Caco-2 (cell line): ENCODE measurements around the gene EMC9. TPM values are rescaled to one million over a fixed set of nuclear protein-coding genes. Genes with fewer than 3 reads are reported as not detected.

Source experiments
- BruUV-seq: library from RNA; stranded (reverse); fragments of 400-500 nt; replicated peaks from 2 replicates; lab custom pipeline; 2021; lab: Mats Ljungman, UMichigan
- CTCF ChIA-PET: fragments of 300-600 bp; sonication (Branson Sonifier 250); formaldehyde crosslinking; loops from one replicate; lab custom pipeline; 2022; ENCODE audit warnings: antibody characterized with exemption; lab: Charles Lee
- POLR2A ChIA-PET: fragments of 300-600 bp; sonication (Branson Sonifier 250); formaldehyde crosslinking; loops from one replicate; lab custom pipeline; 2022; ENCODE audit warnings: antibody characterized with exemption; lab: Charles Lee
- DNase-seq, 2 experiments: peaks; one replicate each; pipeline versions ENCODE4 v3.0.0 to v3.0.0-alpha.2; 2020 to 2022
- H3K27me3 ChIP-seq: replicated peaks from 2 replicates; pipeline ENCODE4 v1.6.0; 2011; ENCODE audit warnings: low read length; ENCODE audit not compliant: control insufficient read depth, insufficient read depth
- H3K36me3 ChIP-seq: 2 replicates; pipeline ENCODE4 v1.5.1; 2011; ENCODE audit warnings: low read length; ENCODE audit not compliant: control insufficient read depth, insufficient read depth
- H3K4me1 ChIP-seq: fragments of 250-450 bp; sonication (Bioruptor Pico); 2 replicates; pipeline ENCODE4 v1.5.1; 2020; ENCODE audit warnings: mild to moderate bottlenecking
- H3K4me3 ChIP-seq: 2 replicates; pipeline ENCODE4 v1.5.1; 2011; ENCODE audit warnings: low read depth, mild to moderate bottlenecking, control low read depth, low read length
- H3K9me3 ChIP-seq: fragments of 250-450 bp; sonication (Bioruptor Pico); 2 replicates; pipeline ENCODE4 v1.5.1; 2020; ENCODE audit warnings: mild to moderate bottlenecking, moderate library complexity
- H3K27ac Mint-ChIP-seq: one replicate; pipeline ENCODE4 v1.8.0; 2022; ENCODE audit warnings: mixed read lengths; ENCODE audit not compliant: unreplicated experiment
- H3K27me3 Mint-ChIP-seq: one replicate; pipeline ENCODE4 v1.8.0; 2022; ENCODE audit warnings: mixed read lengths; ENCODE audit not compliant: insufficient read depth, unreplicated experiment
- H3K36me3 Mint-ChIP-seq: one replicate; pipeline ENCODE4 v1.8.0; 2022; ENCODE audit warnings: mild to moderate bottlenecking, mixed read lengths; ENCODE audit not compliant: insufficient read depth, unreplicated experiment
- H3K4me1 Mint-ChIP-seq: one replicate; pipeline ENCODE4 v1.8.0; 2022; ENCODE audit warnings: low read depth, mixed read lengths; ENCODE audit not compliant: unreplicated experiment
- H3K4me3 Mint-ChIP-seq: one replicate; pipeline ENCODE4 v1.8.0; 2022; ENCODE audit warnings: mild to moderate bottlenecking, moderate library complexity, mixed read lengths; ENCODE audit not compliant: unreplicated experiment
- H3K9me3 Mint-ChIP-seq: one replicate; pipeline ENCODE4 v1.8.0; 2022; ENCODE audit warnings: mixed read lengths; ENCODE audit not compliant: unreplicated experiment
- CTCF ChIP-seq, 2 experiments: fragments of 200-600 bp in 1 of 2; IDR thresholded peaks; 1 replicate in 1 of 2; 2 replicates in 1 of 2; pipeline versions ENCODE4 v1.5.1 to v1.8.0; 2011 to 2022; ENCODE audit warnings: antibody characterized with exemption in 1 of 2, control low read depth in 1 of 2, inconsistent platforms in 1 of 2, low read depth in 1 of 2, low read length in 1 of 2, mild to moderate bottlenecking in 1 of 2, moderate library complexity in 1 of 2; ENCODE audit not compliant: insufficient read depth in 1 of 2, severe bottlenecking in 1 of 2, unreplicated experiment in 1 of 2
- intact Hi-C: fragments of 100-400 bp; cut with micrococcal nuclease; formaldehyde crosslinking; loops from one replicate; pipeline ENCODE4 v1.10.0; 2022; ENCODE audit not compliant: unreplicated experiment
- total RNA-seq: library from RNA; stranded (reverse); gene quantifications from 2 replicates; pipeline ENCODE4 v1.2.3, GENCODE V29; 2022

EMC9 gene
- total RNA-seq, 1 experiment from 2014 or later = 31.1 TPM

GRCh38 chr14:24144451-24144850, 3.1 kb upstream of the EMC9 start:
- peaks cover 2% of the 10 kb centered on the region; the same call in 1 of the 2 replicates for H3K36me3 ChIP-seq
- BruUV-seq = no TSS peak
- no peak for TF ChIP-seq CTCF (IDR thresholded peaks at IDR 0.05; ENCODE audit: insufficient read depth in 1 of 2, low read depth in 1 of 2, low read length in 1 of 2, severe bottlenecking in 1 of 2, unreplicated experiment in 1 of 2)
- H3K9me3 Mint-ChIP-seq = no peaks in the 10 kb centered on the region
- ChIA-PET POLR2A (no interaction called here), CTCF (no interaction called here)
- H3K4me3 Mint-ChIP-seq = no peak overlapping the region
- intact Hi-C loops = no loop called here
- H3K27ac Mint-ChIP-seq = no peak overlapping the region
- H3K4me1 ChIP-seq = peaks cover 6% of the 10 kb centered on the region
- DNase-seq = no peak
- no peak overlapping the region for H3K4me3 ChIP-seq
- peaks cover 23% of the 10 kb centered on the region for H3K4me1 Mint-ChIP-seq
- H3K27me3 Mint-ChIP-seq = no peaks in the 10 kb centered on the region
- no peaks in the 10 kb centered on the region for H3K27me3 ChIP-seq
- no peaks in the 10 kb centered on the region for H3K9me3 ChIP-seq
- H3K36me3 Mint-ChIP-seq = peaks cover 45% of the 10 kb centered on the region

- H3K4me3 ChIP-seq = no peak overlapping the region
- H3K27me3 ChIP-seq = no peaks in the 10 kb centered on the region
- POLR2A ChIA-PET = no interaction called here
- CTCF ChIA-PET = no interaction called here
- H3K36me3 ChIP-seq = peaks cover 5% of the 10 kb centered on the region
- no peak for TF ChIP-seq CTCF (IDR thresholded peaks at IDR 0.05; ENCODE audit: insufficient read depth in 1 of 2, low read depth in 1 of 2, low read length in 1 of 2, severe bottlenecking in 1 of 2, unreplicated experiment in 1 of 2)
- Mint-ChIP-seq H3K9me3 (no peaks in the 10 kb centered on the region), H3K27me3 (no peaks in the 10 kb centered on the region), H3K4me1 (peaks cover 32% of the 10 kb centered on the region), H3K36me3 (peaks cover 48% of the 10 kb centered on the region), H3K4me3 (peak overlapping the region; percentile 54), H3K27ac (no peak overlapping the region)
- intact Hi-C loops = no loop called here
- peaks cover 5% of the 10 kb centered on the region for H3K4me1 ChIP-seq
- no peaks in the 10 kb centered on the region for H3K9me3 ChIP-seq
- no peak for DNase-seq
- BruUV-seq = no TSS peak
Measured at GRCh38 chr14:24143511-24143910, 2.1 kb upstream of the EMC9 start.

- Mint-ChIP-seq H3K27ac (no peak overlapping the region), H3K4me3 (peak overlapping the region; percentile 99), H3K27me3 (no peaks in the 10 kb centered on the region), H3K4me1 (peaks cover 41% of the 10 kb centered on the region), H3K9me3 (no peaks in the 10 kb centered on the region), H3K36me3 (peaks cover 24% of the 10 kb centered on the region)
- Histone ChIP-seq H3K27me3 (no peaks in the 10 kb centered on the region), H3K4me3 (peak overlapping the region; percentile 10; the same call in 1 of the 2 replicates), H3K9me3 (no peaks in the 10 kb centered on the region), H3K36me3 (peaks cover 3% of the 10 kb centered on the region), H3K4me1 (no peaks in the 10 kb centered on the region; the same call in 1 of the 2 replicates)
- ChIA-PET POLR2A (interaction anchor here (0.6 kb wide), 1 partner anchor 24 kb away, joined by 4 read pairs; the partner anchor contains the start of genes DCAF11 and NRL), CTCF (interaction anchor here (0.6 to 1.2 kb wide), 2 partner anchors 22 to 69 kb away, joined by 3 read pairs; partner anchors contain the start of gene IRF9)
- TF ChIP-seq CTCF (IDR thresholded peaks at IDR 0.05; ENCODE audit: insufficient read depth in 1 of 2, low read depth in 1 of 2, low read length in 1 of 2, severe bottlenecking in 1 of 2, unreplicated experiment in 1 of 2) = no peak
- peak in 1 of 2 experiments; percentile 26 for DNase-seq
- BruUV-seq = no TSS peak
- intact Hi-C loops = no loop called here
Measured at GRCh38 chr14:24139272-24139934, 2.0 kb downstream of the EMC9 start.
